Iris pigment epithelial cell (primary cell): ENCODE results near the gene YBX1.
A peak's percentile ranks its signal among the peaks of the same experiment; 100 is the strongest.
"Not testable (repeated sequence)": the region's sequence is repeated elsewhere in the genome, so short reads cannot be mapped to it uniquely, and the experiment has no call there.

ENCODE experiments used
- DNase-seq: peaks from one replicate; pipeline ENCODE4 v3.0.0-alpha.2; 2011; ENCODE audit warnings: low read depth

Gene YBX1

GRCh38 chr1:42690477-42691156 is 8.4 kb downstream of the YBX1 start:
- DNase-seq: peak; percentile 30

DNA sequence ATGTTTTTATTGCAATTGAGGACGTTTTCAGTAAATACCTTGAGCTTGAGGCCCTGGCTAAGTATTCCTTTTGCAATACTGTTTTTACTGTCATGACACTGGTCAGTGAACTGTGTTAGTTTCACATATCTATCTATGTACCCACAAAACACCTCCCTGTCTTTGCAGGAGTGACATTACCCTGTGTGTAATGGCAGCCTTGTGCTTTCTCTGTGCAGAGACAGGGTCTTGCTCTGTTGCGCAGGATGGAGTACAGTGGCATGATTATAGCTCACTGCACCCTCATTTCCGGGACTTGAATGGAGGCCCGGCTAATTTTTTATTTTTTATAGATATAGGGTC is 8.9 kb downstream of the YBX1 start:
- DNase-seq: no peak

DNA sequence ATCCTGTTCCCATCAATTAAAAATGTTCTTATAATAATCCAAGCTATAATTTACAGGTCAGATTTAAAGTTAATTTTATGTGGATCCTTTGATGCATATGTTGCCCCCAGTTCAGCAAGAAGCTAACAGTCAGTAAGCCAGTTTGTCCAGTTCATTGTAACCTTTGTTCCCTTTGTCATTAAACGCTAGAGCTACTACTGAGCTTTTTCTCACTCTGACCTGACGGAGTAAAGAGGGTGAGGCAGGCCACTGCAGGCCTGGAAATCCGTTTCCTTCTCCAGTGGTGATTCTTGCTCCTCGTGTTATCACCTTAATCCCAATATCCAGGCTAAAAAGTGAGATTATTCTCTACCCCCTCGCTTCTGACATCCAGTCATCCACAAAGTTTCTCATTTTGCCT is 10.2 kb downstream of the YBX1 start:
- DNase-seq: no peak

DNA sequence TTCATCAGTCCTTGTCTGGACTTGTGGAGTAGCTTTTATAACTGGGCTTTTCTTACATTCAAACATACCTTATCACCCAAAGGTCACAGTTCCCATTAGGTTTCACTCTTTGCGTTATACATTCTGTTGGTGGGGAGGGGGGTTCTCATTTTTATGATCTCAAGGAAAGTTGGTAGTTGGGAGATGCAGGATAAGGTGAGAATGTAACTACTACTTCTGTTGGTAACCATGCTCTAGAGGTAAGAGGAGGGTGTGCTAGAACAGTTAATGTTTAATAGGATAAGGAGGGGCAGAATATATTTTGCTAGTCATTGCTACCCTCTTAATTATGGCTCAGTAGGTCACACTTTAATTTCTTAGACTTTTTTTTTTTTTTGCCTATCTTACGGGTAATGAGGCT is 10.7 kb downstream of the YBX1 start:
- DNase-seq: no peak

GRCh38 chr1:42698081-42698813 is 16.0 kb downstream of the YBX1 start:
- DNase-seq: no peak

DNA sequence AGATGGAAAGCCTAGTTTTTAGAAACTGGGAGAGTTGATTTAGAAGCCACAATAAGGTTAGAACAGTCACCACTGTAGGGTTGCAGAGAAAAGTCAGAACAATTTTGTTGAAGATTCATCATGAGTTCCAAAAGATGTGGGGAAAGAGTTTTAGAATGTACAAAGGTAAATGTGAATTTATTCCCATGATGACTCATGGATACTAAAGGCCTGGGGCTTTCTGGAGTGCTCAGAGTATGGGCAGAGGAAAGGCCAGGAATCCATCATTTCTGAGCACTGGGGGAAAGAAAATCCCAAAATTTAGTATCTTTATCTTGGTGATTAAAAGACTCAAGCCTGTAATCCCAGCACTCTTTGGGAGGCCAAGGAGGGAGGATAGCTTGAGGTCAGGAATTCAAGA is 17.8 kb downstream of the YBX1 start:
- DNase-seq: peak; percentile 11

DNA sequence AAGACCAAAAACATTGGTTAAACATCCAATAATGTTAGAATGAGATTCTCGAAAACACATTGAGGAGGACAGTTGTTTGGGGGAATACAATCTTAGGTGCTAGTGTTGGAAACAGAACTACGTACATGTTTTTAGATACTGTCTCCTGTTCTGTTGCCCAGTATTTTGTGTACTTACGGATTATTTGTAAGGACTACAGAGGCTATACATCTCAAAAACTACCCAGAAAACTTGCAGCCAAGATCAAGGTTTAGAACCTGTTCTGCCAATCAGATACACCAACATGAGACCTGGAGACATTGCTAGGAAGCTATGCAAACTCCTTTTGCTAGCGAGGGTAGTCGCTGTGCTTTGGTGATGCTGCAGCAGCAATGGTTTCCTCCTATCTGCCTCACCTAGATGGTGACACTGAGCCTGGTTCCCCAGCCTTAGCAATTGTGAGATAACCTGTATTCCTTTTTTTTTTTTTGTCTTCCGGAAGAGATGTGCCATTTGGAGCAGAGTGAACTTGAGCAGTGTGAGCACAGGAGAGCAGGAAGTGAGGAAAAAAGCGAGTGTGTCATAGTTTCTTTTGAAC is 21.8 kb downstream of the YBX1 start:
- DNase-seq: no peak

DNA sequence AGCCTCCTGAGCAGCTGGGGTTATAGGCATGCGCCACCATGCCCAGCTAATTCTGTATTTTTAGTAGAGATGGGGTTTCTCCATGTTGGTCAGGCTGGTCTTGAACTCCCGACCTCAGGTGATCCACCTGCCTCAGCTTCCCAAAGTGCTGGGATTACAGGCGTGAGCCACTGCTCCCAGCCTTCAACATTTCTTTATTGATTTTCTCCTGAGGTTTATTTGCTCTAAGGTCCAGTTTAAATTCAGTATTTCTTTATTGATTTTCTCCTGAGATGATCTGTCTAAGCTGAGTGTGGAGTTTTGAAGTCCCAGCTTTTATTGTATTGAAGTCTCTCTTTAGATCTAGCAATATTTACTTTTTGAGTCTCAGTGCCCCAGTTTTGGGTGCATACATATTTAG is 30.6 kb downstream of the YBX1 start:
- not testable (repeated sequence) for DNase-seq

DNA sequence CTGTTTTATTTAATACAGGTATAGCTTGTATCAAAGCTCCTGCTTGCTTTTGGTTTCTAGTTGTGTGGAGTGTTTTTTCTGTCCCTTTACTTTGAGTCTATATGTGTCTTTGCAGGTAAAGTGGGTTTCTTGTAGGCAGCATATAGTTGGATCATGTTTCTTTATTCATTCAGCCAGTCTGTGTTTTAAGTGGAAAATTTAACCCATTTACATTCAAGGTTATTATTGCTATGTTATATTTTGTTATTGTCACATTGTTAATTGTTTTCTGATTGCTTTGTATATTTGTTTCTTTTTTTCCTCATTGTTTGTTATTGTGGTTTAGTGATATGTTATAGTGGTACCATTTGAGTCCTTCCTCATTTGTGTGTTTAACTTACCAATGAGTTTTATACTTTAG is 31.1 kb downstream of the YBX1 start:
- DNase-seq: no peak

- DNase-seq: not testable (repeated sequence)
Measured at GRCh38 chr1:42714441-42714840, 32.2 kb downstream of the YBX1 start.

DNA sequence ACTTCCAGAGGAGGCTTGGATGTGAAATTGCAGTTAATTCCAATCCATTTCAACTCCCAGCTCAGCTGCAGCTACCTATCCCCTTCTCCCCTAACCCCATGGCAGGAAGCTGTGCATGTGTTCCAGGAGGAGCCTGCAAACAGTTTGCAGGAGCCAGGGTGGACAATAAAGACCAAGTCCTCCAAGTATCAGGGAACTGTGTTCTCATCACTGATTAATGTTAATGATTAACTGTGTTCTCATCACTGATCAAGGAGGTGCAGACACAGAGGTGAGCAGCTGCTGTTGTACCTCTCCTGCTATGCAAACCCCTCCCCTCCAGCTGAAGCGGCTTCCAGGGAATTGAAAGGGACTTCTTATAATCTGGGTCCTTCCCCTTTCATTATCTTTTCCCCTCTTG is 38.6 kb downstream of the YBX1 start:
- DNase-seq: no peak

DNA sequence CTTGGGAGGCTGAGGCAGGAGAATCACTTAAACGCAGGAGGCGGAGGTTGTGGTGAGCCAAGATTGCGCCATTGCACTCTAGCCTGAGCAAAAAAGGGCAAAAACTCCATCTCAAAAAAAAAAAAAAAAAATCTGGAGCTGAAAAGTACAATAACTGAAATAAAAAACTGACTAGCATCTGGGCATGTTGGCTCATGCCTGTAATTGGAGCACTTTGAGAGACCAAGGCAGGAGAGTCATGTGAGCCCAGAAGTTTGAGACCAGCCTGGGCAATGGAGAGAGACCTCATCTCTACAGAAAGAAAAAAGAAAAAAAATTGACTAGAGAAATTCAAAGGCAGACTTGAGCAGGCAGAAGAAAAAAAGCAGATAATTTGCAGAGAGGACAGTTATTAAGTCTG is 39.7 kb downstream of the YBX1 start:
- peak; percentile 11 for DNase-seq

GRCh38 chr1:42722403-42722802 is 40.2 kb downstream of the YBX1 start:
- not testable (repeated sequence) for DNase-seq

DNA sequence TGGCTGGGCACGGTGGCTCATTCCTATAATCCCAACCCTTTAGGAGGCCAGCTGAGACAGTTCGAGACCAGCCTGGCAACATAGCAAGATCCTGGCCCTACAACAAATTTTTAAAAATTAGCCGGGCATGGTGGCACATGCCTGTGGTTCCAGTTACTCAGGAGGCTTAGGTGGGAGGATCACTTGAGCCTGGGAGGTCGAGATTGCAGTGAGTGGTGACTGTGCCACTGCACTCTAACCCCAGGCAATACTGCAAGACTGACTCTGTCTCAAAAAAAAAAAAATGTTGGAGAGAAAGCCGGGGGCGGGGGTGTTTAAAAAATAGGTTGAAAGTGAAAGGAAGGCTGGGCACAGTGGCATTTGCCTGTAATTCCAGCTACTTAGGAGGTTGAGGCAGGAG is 41.3 kb downstream of the YBX1 start:
- DNase-seq: no peak

DNA sequence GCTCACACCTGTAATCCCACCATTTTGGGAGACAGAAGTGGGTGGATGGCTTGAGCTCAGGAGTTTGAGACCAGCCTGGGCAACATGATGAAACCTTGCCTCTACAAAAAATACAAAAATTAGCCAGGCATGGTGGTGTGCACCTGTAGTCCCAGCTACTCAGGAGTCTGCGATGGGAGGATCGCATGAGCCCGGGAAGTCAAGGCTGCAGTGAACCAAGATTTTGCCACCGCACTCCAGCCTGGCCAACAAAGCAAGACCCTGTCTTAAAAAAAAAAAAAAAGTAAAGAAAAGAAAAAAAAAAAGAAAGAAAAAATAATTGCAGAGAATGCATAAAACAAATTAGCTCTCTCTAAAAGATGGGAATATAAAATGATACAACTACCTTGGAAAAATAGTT is 43.6 kb downstream of the YBX1 start:
- not testable (repeated sequence) for DNase-seq

- DNase-seq: no peak
Measured at GRCh38 chr1:42730002-42730401, 47.8 kb downstream of the YBX1 start.

DNA sequence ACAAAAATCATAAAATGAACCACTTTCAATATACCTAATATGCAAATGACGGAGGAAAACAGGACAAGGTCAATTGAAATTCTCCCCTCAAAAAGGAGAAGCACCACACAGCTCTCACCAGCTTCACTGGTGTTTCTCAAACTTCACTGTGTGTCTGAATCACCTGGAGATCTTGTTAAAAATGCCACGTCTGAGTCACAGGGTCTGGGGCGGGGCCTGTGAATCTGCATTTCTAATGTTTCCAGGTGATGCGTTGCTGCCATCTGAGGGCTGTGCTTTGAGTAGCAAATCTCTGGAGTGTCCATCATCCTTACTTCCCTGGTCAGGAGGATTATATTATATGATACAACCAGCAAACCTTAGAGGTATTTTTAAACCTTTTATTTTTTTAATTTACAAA is 48.8 kb downstream of the YBX1 start:
- no peak for DNase-seq

DNA sequence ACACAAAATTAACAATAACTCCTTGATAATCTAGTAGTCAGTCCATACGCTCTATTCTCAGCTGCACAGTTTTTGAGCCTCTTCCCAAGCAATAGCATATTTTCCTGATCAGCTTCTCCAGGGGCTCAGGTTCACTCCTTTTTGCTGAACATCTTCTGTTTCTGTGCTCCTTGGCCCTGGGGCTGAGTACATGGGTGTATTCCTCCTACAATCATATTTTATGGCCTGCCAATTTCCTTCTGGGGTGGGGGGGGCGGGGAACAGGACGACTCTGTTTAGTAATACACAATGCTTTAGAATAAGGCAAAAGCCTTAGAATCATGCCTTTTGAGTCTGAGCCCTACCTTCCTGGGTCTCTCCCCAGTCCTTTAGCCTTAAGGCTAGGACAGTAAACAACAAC is 49.4 kb downstream of the YBX1 start:
- no peak for DNase-seq

DNA sequence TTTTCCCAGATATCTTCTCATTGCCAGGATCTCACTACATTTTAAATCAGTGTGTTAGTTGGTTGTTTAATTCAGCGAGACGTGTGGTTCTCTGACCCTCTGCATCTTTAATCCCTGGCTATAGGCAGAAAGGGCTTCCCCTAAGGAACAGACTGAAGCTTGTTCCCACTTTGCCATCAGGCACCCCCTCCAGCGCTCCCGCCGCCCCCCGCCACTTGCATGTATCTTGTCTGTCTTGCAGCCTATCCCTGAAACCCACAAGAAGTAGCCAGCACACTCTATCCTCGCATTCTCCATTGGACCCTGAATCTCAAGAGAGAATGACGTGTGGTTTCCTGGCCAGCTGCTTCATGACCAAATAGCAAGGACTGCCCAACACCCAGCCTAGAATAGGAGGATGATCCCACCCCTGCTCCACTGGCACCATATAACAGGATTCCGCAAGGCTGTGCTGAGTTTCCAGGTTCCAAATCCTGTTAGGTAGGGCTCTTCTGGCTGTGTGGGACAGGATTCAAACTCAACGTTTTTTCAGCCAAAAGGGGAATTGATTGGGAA is 50.0 kb downstream of the YBX1 start:
- DNase-seq: no peak

GRCh38 chr1:42733415-42734200 is 51.4 kb downstream of the YBX1 start:
- no peak for DNase-seq

DNA sequence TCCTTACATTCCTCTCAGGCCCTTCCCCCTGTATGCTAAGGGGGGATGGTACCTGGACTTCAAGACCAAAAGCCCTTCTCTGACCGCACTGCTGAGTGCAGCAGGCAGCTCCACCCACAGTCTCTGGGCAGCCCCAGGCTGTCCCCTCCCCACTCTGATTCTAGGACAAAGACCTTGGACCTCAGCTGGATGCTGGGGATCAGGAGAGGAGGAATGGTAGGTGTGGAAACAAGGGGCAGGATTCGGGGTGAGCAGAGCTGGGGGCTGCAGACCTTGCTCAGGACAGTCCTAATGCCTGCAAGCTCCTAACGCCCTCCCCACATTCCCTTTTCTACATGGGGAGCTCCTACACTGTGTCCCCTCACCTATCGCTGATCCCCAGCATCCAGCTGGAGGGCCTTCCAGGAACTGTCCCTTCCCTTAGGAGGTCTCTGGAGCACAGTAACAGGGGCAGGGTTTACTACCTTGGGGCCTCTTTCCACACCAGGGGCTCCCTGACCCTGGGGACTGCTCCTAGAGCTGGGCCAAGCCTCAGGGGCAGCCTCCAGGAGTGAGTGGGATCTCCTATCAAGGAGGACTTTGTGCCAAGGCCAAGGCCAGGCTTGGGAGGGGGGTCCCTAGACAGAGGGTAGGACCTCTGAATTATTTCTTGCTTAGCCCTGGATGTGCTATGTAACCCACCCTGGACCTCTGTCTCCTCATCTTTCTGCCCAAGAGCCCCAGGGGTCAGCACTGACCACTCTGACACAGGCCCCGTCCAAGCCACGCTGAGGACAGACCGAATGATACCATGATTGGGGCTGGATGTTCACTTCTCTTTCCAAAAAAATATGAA is 52.2 kb downstream of the YBX1 start:
- no peak for DNase-seq

GRCh38 chr1:42735056-42735455 is 52.8 kb downstream of the YBX1 start:
- DNase-seq: no peak
